GM18519 (cell line): Measurements from ENCODE around the gene PTGS1.
"Not testable (repeated sequence)": the region's sequence is repeated elsewhere in the genome, so short reads cannot be mapped to it uniquely, and the experiment has no call there.

Source experiments
- ATAC-seq: cut with Tn5 transposase; IDR thresholded peaks from one replicate; pipeline ENCODE4 v1.9.1; 2021; ENCODE audit warnings: mild to moderate bottlenecking, moderate library complexity; ENCODE audit not compliant: unreplicated experiment, low FRiP score

PTGS1 gene

GRCh38 chr9:122394265-122395125 is 23.7 kb downstream of the PTGS1 start:
- no peak for ATAC-seq

DNA sequence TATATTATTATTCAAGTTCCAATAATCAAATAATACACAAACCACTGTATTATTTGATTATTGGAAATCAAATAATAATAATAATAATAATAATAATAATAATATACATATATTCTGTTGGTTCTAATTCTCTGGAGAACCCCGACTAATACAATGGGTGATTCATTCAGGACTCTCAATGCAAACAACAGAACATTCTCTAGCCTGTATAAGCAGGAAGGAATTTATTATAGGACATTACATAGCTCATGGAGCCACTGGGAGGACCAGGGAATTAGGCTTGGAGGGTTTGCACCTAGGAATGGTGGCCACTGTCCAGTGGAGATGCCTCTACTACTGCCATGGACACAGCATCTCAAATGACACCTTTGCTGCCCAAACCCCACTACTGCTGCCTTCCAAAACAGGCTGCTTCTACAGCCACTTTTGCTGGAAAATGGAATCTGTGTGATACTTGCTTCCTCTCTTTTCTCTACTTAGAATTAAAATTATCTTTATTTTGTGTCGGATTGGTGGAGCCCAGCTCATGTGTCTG is 25.9 kb downstream of the PTGS1 start:
- no peak for ATAC-seq

GRCh38 chr9:122397749-122398148 is 26.9 kb downstream of the PTGS1 start:
- no peak for ATAC-seq

DNA sequence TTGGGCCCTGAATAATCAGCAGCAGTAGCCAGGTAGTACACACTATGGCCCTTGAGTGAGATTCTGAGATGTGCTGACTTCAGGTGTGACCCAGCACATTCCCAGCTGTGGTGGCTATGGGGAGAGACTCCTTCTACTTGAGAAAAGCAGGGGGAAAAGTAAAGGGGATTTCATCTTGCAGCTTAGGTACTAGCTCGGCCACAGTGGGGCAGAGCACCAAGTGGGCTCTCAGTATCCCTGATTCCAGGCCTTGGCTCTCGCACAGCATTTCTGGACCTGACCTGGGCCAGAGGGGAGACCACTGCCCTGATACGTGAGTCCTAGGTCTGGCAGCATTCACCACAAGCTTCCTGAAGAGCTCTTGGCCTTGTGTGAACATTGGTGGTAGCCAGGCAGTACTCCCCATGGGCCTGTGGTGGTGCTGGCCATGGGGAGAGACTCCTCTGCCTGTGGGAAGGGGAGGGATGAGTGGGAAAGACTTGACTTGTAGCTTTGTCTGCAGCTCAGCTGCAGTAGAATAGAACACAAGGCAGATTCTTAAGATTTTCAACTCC is 27.6 kb downstream of the PTGS1 start:
- ATAC-seq: no peak

- ATAC-seq: no peak
These were observed 31.1 kb downstream of the PTGS1 start for GRCh38 chr9:122401896-122402295.

GRCh38 chr9:122402403-122402871 is 31.6 kb downstream of the PTGS1 start:
- no peak for ATAC-seq

DNA sequence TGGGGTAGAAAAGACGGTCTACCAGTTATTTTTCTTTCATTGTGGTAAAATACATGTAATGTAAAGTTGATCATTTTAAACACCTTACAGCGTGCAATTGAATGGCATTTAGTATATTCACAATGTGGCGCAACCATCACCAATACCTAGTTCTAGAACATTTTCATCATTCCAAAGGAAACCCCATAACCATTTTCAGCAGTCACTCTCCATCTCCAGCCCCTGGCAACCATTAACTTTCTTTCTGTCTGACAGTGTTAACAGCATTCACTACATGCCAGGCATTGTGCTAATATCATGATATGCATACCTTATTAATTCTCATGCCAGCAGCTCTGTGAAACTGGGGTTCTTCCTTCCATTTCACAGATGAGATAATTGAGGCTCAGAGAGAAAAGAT is 32.0 kb downstream of the PTGS1 start:
- no peak for ATAC-seq

DNA sequence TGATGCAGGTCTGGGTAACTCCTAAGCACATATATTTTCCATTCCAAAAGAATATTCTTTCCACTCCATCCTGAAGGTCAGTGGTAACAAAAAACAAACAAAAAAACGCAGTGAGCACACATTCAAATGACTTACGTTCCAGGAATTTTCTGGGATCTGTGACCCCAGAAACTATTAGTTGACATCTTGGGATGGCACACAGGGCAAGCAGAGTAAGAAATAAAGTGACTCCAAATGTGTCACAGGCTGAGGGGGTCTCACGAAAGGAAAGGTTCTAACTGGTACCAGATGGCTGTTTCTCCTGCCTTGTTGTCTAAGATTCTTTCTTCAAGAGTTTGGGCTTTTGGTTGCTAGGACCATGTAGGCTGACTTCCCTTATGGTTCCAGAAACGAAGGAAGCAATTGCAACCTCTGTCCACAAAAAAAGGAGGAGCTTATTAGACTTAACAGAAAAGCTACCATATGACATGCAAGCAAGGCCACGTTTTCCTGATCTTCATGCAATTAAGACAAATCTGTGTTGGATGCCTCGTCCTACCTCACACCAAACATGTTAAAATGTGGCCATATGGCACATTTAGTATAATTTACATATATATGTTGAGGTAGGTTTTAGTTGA is 32.7 kb downstream of the PTGS1 start:
- ATAC-seq: no peak

DNA sequence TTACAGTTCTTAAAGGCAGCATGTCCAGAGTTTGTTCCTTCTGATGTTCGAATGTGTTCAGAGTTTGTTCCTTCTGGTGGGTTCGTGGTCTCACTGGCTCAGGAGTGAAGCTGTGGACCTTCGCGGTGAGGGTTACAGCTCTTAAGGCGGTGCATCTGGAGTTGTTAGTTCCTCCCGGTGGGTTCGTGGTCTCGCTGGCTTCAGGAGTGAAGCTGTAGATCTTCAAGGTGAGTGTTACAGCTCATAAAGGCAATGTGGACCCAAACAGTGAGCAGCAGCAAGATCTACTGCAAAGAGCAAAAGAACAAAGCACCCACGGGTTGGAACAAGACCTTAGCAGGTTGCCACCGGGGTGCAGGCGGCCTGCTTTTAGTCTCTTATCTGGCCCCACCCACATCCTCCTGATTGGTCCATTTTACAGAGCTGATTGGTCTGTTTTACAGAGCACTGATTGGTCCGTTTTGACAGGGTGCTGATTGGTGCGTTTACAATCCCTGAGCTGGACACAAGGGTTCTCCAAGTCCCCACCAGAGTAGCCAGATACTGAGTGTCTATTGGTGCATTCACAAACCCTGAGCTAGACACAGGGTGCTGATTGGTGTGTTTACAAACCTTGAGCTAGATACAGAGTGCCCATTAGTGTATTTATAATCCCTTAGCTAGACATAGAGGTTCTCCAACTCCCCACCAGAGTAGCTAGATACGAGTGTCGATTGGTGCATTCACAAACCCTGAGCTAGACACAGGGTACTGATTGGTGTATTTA is 34.7 kb downstream of the PTGS1 start:
- not testable (repeated sequence) for ATAC-seq

GRCh38 chr9:122406070-122406890 is 35.5 kb downstream of the PTGS1 start:
- no peak for ATAC-seq

DNA sequence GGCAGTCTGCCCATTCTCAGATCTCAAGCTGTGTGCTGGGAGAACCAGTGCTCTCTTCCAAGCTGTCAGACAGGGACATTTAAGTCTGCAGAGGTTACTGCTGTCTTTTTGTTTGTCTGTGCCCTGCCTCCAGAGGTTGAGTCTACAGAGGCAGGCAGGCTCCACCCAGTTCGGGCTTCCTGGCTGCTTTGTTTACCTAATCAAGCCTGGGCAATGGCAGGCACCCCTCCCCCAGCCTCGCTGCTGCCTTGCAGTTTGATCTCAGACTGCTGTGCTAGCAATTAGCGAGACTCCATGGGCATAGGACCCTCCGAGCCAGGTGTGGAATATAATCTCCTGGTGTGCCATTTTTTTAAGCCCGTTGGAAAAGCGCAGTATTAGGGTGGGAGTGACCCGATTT is 43.3 kb downstream of the PTGS1 start:
- not testable (repeated sequence) for ATAC-seq

DNA sequence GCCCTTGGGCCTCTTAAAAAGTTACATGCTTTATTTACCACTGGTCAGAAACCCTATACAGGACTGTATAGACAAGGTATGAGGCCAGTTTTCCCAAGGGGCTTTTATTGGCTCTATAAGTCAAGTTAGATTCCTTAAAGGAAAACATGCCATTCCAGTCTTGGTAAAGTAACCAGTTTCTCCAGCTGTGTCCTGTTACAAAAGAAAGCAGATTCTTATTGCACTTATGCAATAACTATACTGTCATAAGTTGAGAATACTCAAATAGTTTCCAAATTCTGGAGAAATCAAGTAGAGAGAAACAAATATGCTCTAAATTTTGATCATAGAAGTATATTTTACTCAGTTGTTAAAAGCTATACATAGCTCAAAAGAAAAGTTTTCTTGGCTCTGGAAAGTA is 47.2 kb downstream of the PTGS1 start:
- ATAC-seq: no peak

GRCh38 chr9:122420315-122420714 is 49.5 kb downstream of the PTGS1 start:
- ATAC-seq: no peak

DNA sequence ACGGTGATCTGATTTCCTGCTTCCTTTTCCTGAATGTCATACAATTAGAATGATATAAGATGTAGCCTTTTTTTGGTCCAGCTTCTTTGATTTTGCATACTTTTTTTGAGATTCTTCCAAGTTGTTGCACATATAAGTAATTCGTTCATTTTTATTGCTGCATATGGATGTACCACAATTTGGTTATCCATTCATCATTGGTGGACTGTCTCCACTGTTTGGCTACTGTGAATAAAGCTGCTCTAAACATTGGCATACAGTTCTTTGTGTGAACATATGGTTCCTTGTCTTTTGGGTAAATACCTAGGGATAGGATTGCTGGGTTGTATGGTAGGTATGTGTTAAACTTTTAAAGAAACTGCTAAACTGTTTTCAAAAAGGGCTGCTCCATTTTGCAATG is 54.3 kb downstream of the PTGS1 start:
- no peak for ATAC-seq

DNA sequence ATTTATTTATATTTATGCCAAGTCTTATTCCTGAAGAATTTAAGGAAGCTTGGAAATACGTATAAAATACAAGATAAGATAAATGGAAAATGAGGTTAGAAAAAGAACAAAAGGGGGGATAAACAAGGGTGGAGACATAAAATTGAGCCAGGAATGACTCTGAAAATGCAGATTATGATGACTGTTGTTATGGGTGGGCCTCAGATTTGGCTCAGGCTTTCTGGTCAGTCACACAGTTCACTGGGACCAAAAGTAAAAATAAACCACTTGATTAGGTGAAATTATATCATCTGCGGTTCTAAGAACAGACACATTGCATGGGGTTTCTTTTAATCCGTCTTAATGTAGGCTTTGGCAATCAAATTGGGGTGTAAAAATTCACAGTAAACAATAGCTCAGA is 55.9 kb downstream of the PTGS1 start:
- ATAC-seq: no peak

DNA sequence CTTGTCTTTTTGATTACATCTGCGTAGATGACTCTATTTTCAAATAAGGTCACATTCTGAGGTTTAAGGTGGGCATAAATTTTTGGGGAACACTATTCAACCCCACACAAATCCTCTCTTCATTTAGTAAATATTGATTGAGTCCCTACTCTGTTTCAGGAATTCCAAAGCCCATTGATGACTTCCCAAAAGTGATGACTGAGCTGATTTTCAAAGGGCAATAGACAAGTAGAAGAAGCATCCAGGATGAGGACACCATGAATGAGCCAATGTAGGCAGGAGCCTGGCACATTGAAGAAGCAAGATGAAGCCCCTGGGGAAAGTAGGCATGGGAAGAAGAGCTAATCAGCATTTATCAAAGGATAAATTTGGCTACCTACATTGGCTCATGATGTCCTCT is 71.7 kb downstream of the PTGS1 start:
- no peak for ATAC-seq

- ATAC-seq: no peak
These were observed 73.4 kb downstream of the PTGS1 start for GRCh38 chr9:122444041-122444733.
